H1 (cell line): ENCODE measurements around the gene TNRC6C. TPM values are rescaled to one million over a fixed set of nuclear protein-coding genes. Genes with fewer than 3 reads are reported as not detected.

ENCODE experiments used
- CEBPB ChIP-seq: IDR thresholded peaks from 2 replicates; pipeline ENCODE4 v1.6.1; 2012; ENCODE audit warnings: low read depth, low read length
- EGR1 ChIP-seq: IDR thresholded peaks from 2 replicates; pipeline ENCODE4 v1.6.1; 2011; ENCODE audit warnings: low read depth, low read length, borderline replicate concordance
- PHF8 ChIP-seq: fragments of 200-600 bp; sonication (generic); conservative IDR thresholded peaks from 2 replicates; pipeline ENCODE4 v1.7.1; 2012; ENCODE audit warnings: low read depth, mild to moderate bottlenecking, inconsistent platforms, low read length, moderate library complexity
- SP1 ChIP-seq: IDR thresholded peaks from 2 replicates; pipeline ENCODE4 v1.6.1; 2011; ENCODE audit warnings: low read depth, low read length
- polyA plus RNA-seq, 7 experiments: library from polyadenylated mRNA; depleted of rRNA in 3 of 7; stranded (reverse) in 5 of 7; unstranded in 2 of 7; fragments of >200 nt in 5 of 7; fragments of 200-250 nt in 2 of 7; gene quantifications; 1 replicate in 5 of 7; 2 replicates in 1 of 7; 4 replicates in 1 of 7; pipeline versions ENCODE4 v1.2.1 to v1.2.3, GENCODE V29; 2011 to 2013; ENCODE audit warnings: missing spikeins in 2 of 7, mixed read lengths in 2 of 7
- total RNA-seq: library from RNA; stranded (reverse); fragmentation: NEBNext Ultra II Directional; extraction: Animal tissue kit (Norgen Biotek cat#: 25700); gene quantifications from 2 replicates; pipeline ENCODE4 v1.2.1, GENCODE V29; 2021
- TF ChIP-seq, protein P1 (sequence below): fragments of 300-600 bp; sonication (generic); IDR thresholded peaks from 2 replicates; pipeline ENCODE4 v1.7.1; 2012; ENCODE audit warnings: low read length, moderate library complexity, mild to moderate bottlenecking, inconsistent platforms; ENCODE audit not compliant: insufficient replicate concordance
- TF ChIP-seq, protein P2 (sequence below): IDR thresholded peaks from 2 replicates; pipeline ENCODE4 v1.6.1; 2012; ENCODE audit warnings: inconsistent platforms

Gene TNRC6C
- total and polyA plus RNA-seq, 2 of the 8 experiments (the other 6 are each of a cell fraction or from before 2014, with no cell fraction given) = 2.8 to 28.9 TPM

DNA sequence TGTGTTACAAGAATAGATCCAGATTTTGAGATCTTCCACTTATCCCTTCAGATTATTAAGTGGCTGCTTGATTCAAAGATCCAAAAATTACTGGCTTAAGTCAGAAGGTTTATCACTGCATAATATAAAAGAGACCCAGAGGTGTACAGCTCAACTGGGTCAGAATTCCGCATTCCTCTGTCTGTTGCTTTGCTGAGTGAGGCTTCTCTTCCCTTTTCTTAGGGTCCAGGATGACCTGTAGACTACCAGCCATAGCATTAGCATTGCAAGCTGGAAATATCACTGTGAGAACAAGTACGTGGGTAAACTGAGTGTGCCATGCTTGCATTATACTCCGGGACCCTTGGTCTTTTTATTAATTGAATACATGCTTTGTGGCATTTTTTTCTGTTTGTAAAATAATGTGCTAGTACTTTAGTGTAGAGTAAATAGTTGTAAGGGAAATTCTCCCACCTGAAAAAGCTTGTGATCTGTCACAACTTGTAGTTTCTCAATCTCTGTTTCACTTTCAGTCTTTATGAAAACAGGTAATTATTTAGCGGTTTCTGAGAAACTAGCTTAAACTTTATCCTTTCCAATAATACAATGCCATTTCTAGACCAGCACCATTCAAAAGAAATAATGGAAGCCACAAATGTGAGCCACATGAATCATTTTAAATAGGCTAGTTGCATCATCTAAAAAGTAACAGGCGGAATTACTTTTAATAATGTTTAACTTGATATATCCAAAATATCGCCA, 61.6 kb downstream of the TNRC6C start (continued):
- TF ChIP-seq, protein P1, sequence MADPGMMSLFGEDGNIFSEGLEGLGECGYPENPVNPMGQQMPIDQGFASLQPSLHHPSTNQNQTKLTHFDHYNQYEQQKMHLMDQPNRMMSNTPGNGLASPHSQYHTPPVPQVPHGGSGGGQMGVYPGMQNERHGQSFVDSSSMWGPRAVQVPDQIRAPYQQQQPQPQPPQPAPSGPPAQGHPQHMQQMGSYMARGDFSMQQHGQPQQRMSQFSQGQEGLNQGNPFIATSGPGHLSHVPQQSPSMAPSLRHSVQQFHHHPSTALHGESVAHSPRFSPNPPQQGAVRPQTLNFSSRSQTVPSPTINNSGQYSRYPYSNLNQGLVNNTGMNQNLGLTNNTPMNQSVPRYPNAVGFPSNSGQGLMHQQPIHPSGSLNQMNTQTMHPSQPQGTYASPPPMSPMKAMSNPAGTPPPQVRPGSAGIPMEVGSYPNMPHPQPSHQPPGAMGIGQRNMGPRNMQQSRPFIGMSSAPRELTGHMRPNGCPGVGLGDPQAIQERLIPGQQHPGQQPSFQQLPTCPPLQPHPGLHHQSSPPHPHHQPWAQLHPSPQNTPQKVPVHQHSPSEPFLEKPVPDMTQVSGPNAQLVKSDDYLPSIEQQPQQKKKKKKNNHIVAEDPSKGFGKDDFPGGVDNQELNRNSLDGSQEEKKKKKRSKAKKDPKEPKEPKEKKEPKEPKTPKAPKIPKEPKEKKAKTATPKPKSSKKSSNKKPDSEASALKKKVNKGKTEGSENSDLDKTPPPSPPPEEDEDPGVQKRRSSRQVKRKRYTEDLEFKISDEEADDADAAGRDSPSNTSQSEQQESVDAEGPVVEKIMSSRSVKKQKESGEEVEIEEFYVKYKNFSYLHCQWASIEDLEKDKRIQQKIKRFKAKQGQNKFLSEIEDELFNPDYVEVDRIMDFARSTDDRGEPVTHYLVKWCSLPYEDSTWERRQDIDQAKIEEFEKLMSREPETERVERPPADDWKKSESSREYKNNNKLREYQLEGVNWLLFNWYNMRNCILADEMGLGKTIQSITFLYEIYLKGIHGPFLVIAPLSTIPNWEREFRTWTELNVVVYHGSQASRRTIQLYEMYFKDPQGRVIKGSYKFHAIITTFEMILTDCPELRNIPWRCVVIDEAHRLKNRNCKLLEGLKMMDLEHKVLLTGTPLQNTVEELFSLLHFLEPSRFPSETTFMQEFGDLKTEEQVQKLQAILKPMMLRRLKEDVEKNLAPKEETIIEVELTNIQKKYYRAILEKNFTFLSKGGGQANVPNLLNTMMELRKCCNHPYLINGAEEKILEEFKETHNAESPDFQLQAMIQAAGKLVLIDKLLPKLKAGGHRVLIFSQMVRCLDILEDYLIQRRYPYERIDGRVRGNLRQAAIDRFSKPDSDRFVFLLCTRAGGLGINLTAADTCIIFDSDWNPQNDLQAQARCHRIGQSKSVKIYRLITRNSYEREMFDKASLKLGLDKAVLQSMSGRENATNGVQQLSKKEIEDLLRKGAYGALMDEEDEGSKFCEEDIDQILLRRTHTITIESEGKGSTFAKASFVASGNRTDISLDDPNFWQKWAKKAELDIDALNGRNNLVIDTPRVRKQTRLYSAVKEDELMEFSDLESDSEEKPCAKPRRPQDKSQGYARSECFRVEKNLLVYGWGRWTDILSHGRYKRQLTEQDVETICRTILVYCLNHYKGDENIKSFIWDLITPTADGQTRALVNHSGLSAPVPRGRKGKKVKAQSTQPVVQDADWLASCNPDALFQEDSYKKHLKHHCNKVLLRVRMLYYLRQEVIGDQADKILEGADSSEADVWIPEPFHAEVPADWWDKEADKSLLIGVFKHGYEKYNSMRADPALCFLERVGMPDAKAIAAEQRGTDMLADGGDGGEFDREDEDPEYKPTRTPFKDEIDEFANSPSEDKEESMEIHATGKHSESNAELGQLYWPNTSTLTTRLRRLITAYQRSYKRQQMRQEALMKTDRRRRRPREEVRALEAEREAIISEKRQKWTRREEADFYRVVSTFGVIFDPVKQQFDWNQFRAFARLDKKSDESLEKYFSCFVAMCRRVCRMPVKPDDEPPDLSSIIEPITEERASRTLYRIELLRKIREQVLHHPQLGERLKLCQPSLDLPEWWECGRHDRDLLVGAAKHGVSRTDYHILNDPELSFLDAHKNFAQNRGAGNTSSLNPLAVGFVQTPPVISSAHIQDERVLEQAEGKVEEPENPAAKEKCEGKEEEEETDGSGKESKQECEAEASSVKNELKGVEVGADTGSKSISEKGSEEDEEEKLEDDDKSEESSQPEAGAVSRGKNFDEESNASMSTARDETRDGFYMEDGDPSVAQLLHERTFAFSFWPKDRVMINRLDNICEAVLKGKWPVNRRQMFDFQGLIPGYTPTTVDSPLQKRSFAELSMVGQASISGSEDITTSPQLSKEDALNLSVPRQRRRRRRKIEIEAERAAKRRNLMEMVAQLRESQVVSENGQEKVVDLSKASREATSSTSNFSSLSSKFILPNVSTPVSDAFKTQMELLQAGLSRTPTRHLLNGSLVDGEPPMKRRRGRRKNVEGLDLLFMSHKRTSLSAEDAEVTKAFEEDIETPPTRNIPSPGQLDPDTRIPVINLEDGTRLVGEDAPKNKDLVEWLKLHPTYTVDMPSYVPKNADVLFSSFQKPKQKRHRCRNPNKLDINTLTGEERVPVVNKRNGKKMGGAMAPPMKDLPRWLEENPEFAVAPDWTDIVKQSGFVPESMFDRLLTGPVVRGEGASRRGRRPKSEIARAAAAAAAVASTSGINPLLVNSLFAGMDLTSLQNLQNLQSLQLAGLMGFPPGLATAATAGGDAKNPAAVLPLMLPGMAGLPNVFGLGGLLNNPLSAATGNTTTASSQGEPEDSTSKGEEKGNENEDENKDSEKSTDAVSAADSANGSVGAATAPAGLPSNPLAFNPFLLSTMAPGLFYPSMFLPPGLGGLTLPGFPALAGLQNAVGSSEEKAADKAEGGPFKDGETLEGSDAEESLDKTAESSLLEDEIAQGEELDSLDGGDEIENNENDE = no peak
- TF ChIP-seq, protein P2, sequence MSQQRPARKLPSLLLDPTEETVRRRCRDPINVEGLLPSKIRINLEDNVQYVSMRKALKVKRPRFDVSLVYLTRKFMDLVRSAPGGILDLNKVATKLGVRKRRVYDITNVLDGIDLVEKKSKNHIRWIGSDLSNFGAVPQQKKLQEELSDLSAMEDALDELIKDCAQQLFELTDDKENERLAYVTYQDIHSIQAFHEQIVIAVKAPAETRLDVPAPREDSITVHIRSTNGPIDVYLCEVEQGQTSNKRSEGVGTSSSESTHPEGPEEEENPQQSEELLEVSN = no peak
- TF ChIP-seq PHF8 = no peak
- no peak for TF ChIP-seq EGR1
- no peak for TF ChIP-seq SP1
- no peak for TF ChIP-seq CEBPB
- TF ChIP-seq, all 59 proteins: peak for 0
